ENCODE results near the gene MRAP.

Gene MRAP

GRCh38 chr21:32340863-32341848 lies 42.5 kb downstream of the MRAP start:
- H3K27me3 ChIP-seq (ENCODE audit: insufficient read depth, poor library complexity, severe bottlenecking) = no peaks in the 10 kb centered on the region
- no peak overlapping the region for H3K4me3 ChIP-seq (replicated peaks; ENCODE audit: insufficient read depth, low read length)
- DNase-seq (ENCODE audit: low read depth in 1 of 2, low spot score in 1 of 2) = no peak
- no peak overlapping the region for H3K27ac ChIP-seq (replicated peaks)
- TF ChIP-seq CTCF (IDR thresholded peaks at IDR 0.05; ENCODE audit: insufficient read depth, low read length) (no peak), REST (IDR thresholded peaks at IDR 0.05; ENCODE audit: insufficient replicate concordance, low read depth) (no peak), SPI1 (IDR thresholded peaks at IDR 0.05; ENCODE audit: borderline replicate concordance, low read depth) (no peak), POLR2AphosphoS5 (IDR thresholded peaks at IDR 0.05; ENCODE audit: low read depth) (no peak), GABPA (IDR thresholded peaks at IDR 0.05; ENCODE audit: low read depth) (no peak)

GRCh38 chr21:32346951-32347350 lies 48.3 kb downstream of the MRAP start:
- DNase-seq (ENCODE audit: low read depth in 1 of 2, low spot score in 1 of 2) = no peak
- Histone ChIP-seq H3K27me3 (ENCODE audit: insufficient read depth, poor library complexity, severe bottlenecking) (no peaks in the 10 kb centered on the region), H3K27ac (replicated peaks) (no peak overlapping the region), H3K4me3 (replicated peaks; ENCODE audit: insufficient read depth, low read length) (no peak overlapping the region)
- TF ChIP-seq GABPA (IDR thresholded peaks at IDR 0.05; ENCODE audit: low read depth) (no peak), REST (IDR thresholded peaks at IDR 0.05; ENCODE audit: insufficient replicate concordance, low read depth) (no peak), CTCF (IDR thresholded peaks at IDR 0.05; ENCODE audit: insufficient read depth, low read length) (no peak), POLR2AphosphoS5 (IDR thresholded peaks at IDR 0.05; ENCODE audit: low read depth) (no peak), SPI1 (IDR thresholded peaks at IDR 0.05; ENCODE audit: borderline replicate concordance, low read depth) (no peak)

- no peak overlapping the region for H3K4me3 ChIP-seq (replicated peaks; ENCODE audit: insufficient read depth, low read length)
- no peak overlapping the region for H3K27ac ChIP-seq (replicated peaks)
- no peak for DNase-seq (ENCODE audit: low read depth in 1 of 2, low spot score in 1 of 2)
- TF ChIP-seq CTCF (IDR thresholded peaks at IDR 0.05; ENCODE audit: insufficient read depth, low read length) (no peak), SPI1 (IDR thresholded peaks at IDR 0.05; ENCODE audit: borderline replicate concordance, low read depth) (no peak), GABPA (IDR thresholded peaks at IDR 0.05; ENCODE audit: low read depth) (no peak), POLR2AphosphoS5 (IDR thresholded peaks at IDR 0.05; ENCODE audit: low read depth) (no peak), REST (IDR thresholded peaks at IDR 0.05; ENCODE audit: insufficient replicate concordance, low read depth) (no peak)
- H3K27me3 ChIP-seq (ENCODE audit: insufficient read depth, poor library complexity, severe bottlenecking) = no peaks in the 10 kb centered on the region
Observed at GRCh38 chr21:32347351-32347750, 48.7 kb downstream of the MRAP start.

All from HL-60 (cell line).